Neural cell (in vitro differentiated cells): ENCODE measurements around the gene AGBL3. TPM values are rescaled to one million over a fixed set of nuclear protein-coding genes. Genes with fewer than 3 reads are reported as not detected.

Experiments used
- H2AFZ ChIP-seq: fragments of 200-600, 300-800 bp; sonication (generic), shearing (Covaris generic); 2 replicates; pipeline ENCODE4 v1.6.0; 2014; ENCODE audit warnings: low read depth, mild to moderate bottlenecking, antibody characterized with exemption, low read length, moderate library complexity
- H3F3A ChIP-seq: fragments of 200-600 bp; shearing (Covaris generic); 2 replicates; pipeline ENCODE4 v1.6.1; 2016; ENCODE audit warnings: mild to moderate bottlenecking, moderate library complexity, mixed read lengths, antibody characterized with exemption, low read length; ENCODE audit not compliant: insufficient read depth, poor library complexity, severe bottlenecking
- H3K27ac ChIP-seq: fragments of 200-600, 300-800 bp; sonication (generic), shearing (Covaris generic); 2 replicates; pipeline ENCODE4 v1.5.1; 2014; ENCODE audit warnings: mild to moderate bottlenecking, low read length, moderate library complexity
- H3K27me3 ChIP-seq: fragments of 300-800, 200-600 bp; sonication (generic), shearing (Covaris generic); 2 replicates; pipeline ENCODE4 v1.6.0; 2014; ENCODE audit warnings: mild to moderate bottlenecking, low read depth, low read length, moderate library complexity; ENCODE audit not compliant: insufficient read depth
- H3K36me3 ChIP-seq: fragments of 300-800, 200-600 bp; sonication (generic), shearing (Covaris generic); 2 replicates; pipeline ENCODE4 v1.5.1; 2014; ENCODE audit warnings: mild to moderate bottlenecking, antibody characterized with exemption, low read length, moderate library complexity; ENCODE audit not compliant: insufficient read depth
- H3K4me2 ChIP-seq: fragments of 300-800, 200-600 bp; sonication (generic), shearing (Covaris generic); 2 replicates; pipeline ENCODE4 v1.6.0; 2014; ENCODE audit warnings: mild to moderate bottlenecking, low read length
- H3K4me3 ChIP-seq: fragments of 300-800, 200-600 bp; sonication (generic), shearing (Covaris generic); 2 replicates; pipeline ENCODE4 v1.5.1; 2014; ENCODE audit warnings: mild to moderate bottlenecking, low read length, moderate library complexity
- H3K79me2 ChIP-seq: fragments of 200-600 bp; shearing (Covaris generic); replicated peaks from 2 replicates; pipeline ENCODE4 v1.6.0; 2014; ENCODE audit warnings: mild to moderate bottlenecking, low read length, moderate library complexity; ENCODE audit not compliant: insufficient read depth
- H3K9ac ChIP-seq: fragments of 300-800, 200-600 bp; sonication (generic), shearing (Covaris generic); 2 replicates; pipeline ENCODE4 v1.6.1; 2016; ENCODE audit warnings: mild to moderate bottlenecking, low read length, mixed read lengths
- H3K9me2 ChIP-seq: fragments of 200-600 bp; shearing (Covaris generic); 2 replicates; pipeline ENCODE4 v1.6.1; 2016; ENCODE audit warnings: mild to moderate bottlenecking, low read length, mixed read lengths; ENCODE audit not compliant: insufficient read depth
- H3K9me3 ChIP-seq: fragments of 200-600, 300-800 bp; sonication (generic), shearing (Covaris generic); 2 replicates; pipeline ENCODE4 v1.6.1; 2016; ENCODE audit warnings: mild to moderate bottlenecking, mixed run types, low read length, moderate library complexity, mixed read lengths
- H4K20me1 ChIP-seq: fragments of 200-600 bp; shearing (Covaris generic); 2 replicates; pipeline ENCODE4 v1.6.1; 2016; ENCODE audit warnings: mild to moderate bottlenecking, mixed run types; ENCODE audit not compliant: insufficient read depth
- CTCF ChIP-seq: fragments of 450-650 bp; IDR thresholded peaks from 2 replicates; pipeline ENCODE4 v1.5.1; 2014; ENCODE audit warnings: antibody characterized with exemption, mild to moderate bottlenecking, moderate library complexity; ENCODE audit not compliant: poor library complexity, severe bottlenecking
- EP300 ChIP-seq: fragments of 450-650 bp; conservative IDR thresholded peaks from 2 replicates; pipeline ENCODE4 v1.6.1; 2014; ENCODE audit warnings: antibody characterized with exemption, mild to moderate bottlenecking, moderate library complexity; ENCODE audit not compliant: poor library complexity, severe bottlenecking
- EZH2 ChIP-seq: fragments of 200-600, 300-800 bp; shearing (Covaris generic), sonication (generic); IDR thresholded peaks from 2 replicates; pipeline ENCODE4 v1.6.1; 2014; ENCODE audit warnings: antibody characterized with exemption, low read length, borderline replicate concordance, mild to moderate bottlenecking; ENCODE audit not compliant: insufficient read depth, poor library complexity, severe bottlenecking
- MXI1 ChIP-seq: fragments of 450-650 bp; conservative IDR thresholded peaks from 2 replicates; pipeline ENCODE4 v1.6.1; 2014; ENCODE audit warnings: antibody characterized with exemption, mild to moderate bottlenecking; ENCODE audit not compliant: poor library complexity, severe bottlenecking
- POLR2AphosphoS5 ChIP-seq: IDR thresholded peaks from 2 replicates; pipeline ENCODE4 v1.6.1; 2012
- RAD21 ChIP-seq: fragments of 450-650 bp; conservative IDR thresholded peaks from 2 replicates; pipeline ENCODE4 v1.6.1; 2014; ENCODE audit warnings: antibody characterized with exemption, mild to moderate bottlenecking, moderate library complexity
- REST ChIP-seq: IDR thresholded peaks from 2 replicates; pipeline ENCODE4 v1.6.1; 2012; ENCODE audit warnings: borderline replicate concordance
- SMC3 ChIP-seq: fragments of 450-650 bp; conservative IDR thresholded peaks from 2 replicates; pipeline ENCODE4 v1.6.1; 2014; ENCODE audit warnings: antibody characterized with exemption, mild to moderate bottlenecking, moderate library complexity; ENCODE audit not compliant: poor library complexity
- TAF1 ChIP-seq: IDR thresholded peaks from 2 replicates; pipeline ENCODE4 v1.6.1; 2012; ENCODE audit warnings: low read depth
- polyA plus RNA-seq: library from polyadenylated mRNA; depleted of rRNA; stranded (reverse); fragments of >200 nt; gene quantifications from 2 replicates; pipeline ENCODE4 v1.2.3, GENCODE V29; 2014

The AGBL3 gene
- polyA plus RNA-seq, 1 donor from 2014 or later: 9.5 TPM

GRCh38 chr7:134962270-134962780 lies 24.0 kb upstream of the AGBL3 start:
- Histone ChIP-seq H3K79me2 (no peaks in the 10 kb centered on the region), H3K27ac (no peak overlapping the region), H3K9me3 (no peaks in the 10 kb centered on the region), H3K9me2 (no peaks in the 10 kb centered on the region), H3F3A (no peaks in the 10 kb centered on the region), H3K9ac (no peak overlapping the region), H2AFZ (no peak overlapping the region), H3K4me3 (no peak overlapping the region), H3K36me3 (no peaks in the 10 kb centered on the region), H3K4me2 (no peak overlapping the region), H4K20me1 (no peaks in the 10 kb centered on the region), H3K27me3 (no peaks in the 10 kb centered on the region)
- no peak for TF ChIP-seq SMC3
- TF ChIP-seq TAF1: no peak
- TF ChIP-seq EP300: no peak
- no peak for TF ChIP-seq EZH2
- no peak for TF ChIP-seq CTCF
- no peak for TF ChIP-seq RAD21
- TF ChIP-seq POLR2AphosphoS5: no peak
- TF ChIP-seq REST: no peak
- TF ChIP-seq MXI1: no peak

DNA sequence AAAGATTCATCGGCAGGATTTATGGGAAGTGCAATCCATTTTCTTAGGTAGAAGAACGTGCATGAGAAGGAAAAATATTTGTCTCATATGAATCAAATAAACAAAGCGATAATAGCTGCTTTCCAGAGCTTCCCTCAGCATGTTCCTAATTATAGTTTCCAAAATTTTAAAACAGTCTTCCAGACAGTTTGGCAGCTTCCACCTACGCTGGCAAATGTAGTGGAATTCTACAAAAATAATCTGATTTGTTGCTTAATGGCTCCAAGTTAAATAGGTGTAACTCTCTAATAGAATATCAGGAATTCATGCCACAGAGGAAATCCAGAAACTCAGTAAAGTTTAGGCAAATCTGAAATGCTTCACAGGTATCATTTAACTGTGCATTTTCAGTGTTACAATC lies 23.3 kb upstream of the AGBL3 start:
- no peak overlapping the region for H3K27ac ChIP-seq
- no peaks in the 10 kb centered on the region for H3K9me3 ChIP-seq
- H4K20me1 ChIP-seq: no peaks in the 10 kb centered on the region
- H3K9me2 ChIP-seq: no peaks in the 10 kb centered on the region
- H2AFZ ChIP-seq: no peak overlapping the region
- H3K9ac ChIP-seq: no peak overlapping the region
- H3K27me3 ChIP-seq: no peaks in the 10 kb centered on the region
- TF ChIP-seq EP300 (no peak), POLR2AphosphoS5 (no peak), MXI1 (no peak), RAD21 (no peak)
- H3K36me3 ChIP-seq: no peaks in the 10 kb centered on the region
- no peaks in the 10 kb centered on the region for H3F3A ChIP-seq
- no peak overlapping the region for H3K4me3 ChIP-seq
- H3K4me2 ChIP-seq: no peak overlapping the region
- H3K79me2 ChIP-seq: no peaks in the 10 kb centered on the region
